ENCODE results near the gene TSPAN18.

Gene TSPAN18

DNA sequence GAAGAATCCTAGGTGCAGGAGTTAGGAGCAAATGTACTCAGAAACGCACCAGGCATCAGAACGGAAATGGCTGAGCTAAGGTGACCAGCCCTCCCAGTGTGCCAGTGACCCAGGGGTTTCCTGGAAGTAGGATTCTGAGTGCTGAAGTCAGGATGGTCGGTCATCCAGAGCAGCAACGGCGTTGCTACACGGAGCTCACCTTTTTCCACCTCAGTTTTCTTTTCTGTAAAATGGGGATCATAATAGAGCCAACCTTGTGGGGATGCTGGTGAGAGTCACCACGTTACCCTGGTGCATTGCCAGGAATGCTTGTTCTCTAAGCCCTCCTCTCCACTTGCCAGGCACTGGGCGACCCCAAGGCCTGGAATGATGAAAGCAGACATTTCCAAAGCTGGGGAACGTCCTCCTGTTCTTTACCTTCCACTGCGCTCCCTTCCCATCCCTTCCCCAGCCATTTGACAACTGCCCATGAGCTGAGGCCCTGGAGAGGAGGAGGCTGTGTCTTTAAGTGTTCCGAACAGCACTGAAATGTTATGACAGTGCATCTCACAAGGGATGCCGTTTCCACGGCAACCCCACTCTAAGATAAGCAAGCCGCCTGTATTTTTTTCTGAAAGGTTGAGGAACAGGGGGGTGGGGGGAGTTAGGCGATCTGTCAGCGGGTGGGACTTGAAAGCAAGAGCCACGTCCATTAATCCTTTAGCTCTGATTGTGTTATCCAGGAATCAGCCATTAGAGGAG, 66.8 kb downstream of the TSPAN18 start:
- no peak overlapping the region for H3K27ac ChIP-seq (ENCODE audit: low read length)

GRCh38 chr11:44795803-44796535, 69.2 kb downstream of the TSPAN18 start:
- Histone ChIP-seq H3K27me3 (ENCODE audit: low read depth, low read length) (no peaks in the 10 kb centered on the region), H3K4me3 (ENCODE audit: low read depth in 1 of 2, low read length in 2 of 2) (no peak overlapping the region), H3K27ac (ENCODE audit: low read length) (no peak overlapping the region), H3K9me3 (ENCODE audit: control insufficient read depth in 1 of 2, low read length in 2 of 2) (no peaks in the 10 kb centered on the region), H3K4me1 (ENCODE audit: control insufficient read depth in 1 of 2, insufficient read depth in 2 of 2, low read length in 2 of 2) (peaks cover 6 to 46% of the 10 kb centered on the region in 2 donors), H3K36me3 (ENCODE audit: control insufficient read depth in 1 of 2, insufficient read depth in 2 of 2, low read length in 2 of 2) (no peaks in the 10 kb centered on the region)

More for the DNA sequence above, 66.8 kb downstream of the TSPAN18 start:
- peaks cover 4 to 61% of the 10 kb centered on the region in 2 donors for H3K4me1 ChIP-seq (ENCODE audit: control insufficient read depth in 1 of 2, insufficient read depth in 2 of 2, low read length in 2 of 2)
- H3K27me3 ChIP-seq (ENCODE audit: low read depth, low read length) = no peaks in the 10 kb centered on the region
- no peaks in the 10 kb centered on the region for H3K9me3 ChIP-seq (ENCODE audit: control insufficient read depth in 1 of 2, low read length in 2 of 2)
- H3K36me3 ChIP-seq (ENCODE audit: control insufficient read depth in 1 of 2, insufficient read depth in 2 of 2, low read length in 2 of 2) = no peaks in the 10 kb centered on the region
- H3K4me3 ChIP-seq (ENCODE audit: low read depth in 1 of 2, low read length in 2 of 2) = no peak overlapping the region

DNA sequence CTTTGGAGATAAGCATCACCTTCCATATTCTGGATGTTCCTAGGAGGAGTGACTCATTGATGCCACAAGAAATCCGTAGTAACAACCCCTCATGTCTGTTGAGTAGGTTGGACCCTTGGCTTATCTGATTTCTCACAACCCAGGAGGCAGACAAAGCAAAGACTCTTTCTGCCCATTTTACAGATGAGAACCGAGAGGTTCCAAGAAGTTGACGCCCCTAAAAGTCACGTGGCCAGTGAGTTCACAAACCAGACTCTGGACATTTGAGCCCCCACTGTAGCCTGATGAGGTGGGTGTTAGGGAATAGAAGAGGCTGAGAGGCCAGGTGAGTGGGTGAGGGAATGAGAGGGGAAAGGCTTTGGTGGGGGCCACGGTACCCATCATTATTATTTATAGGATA, 70.3 kb downstream of the TSPAN18 start:
- Histone ChIP-seq H3K36me3 (ENCODE audit: control insufficient read depth in 1 of 2, insufficient read depth in 2 of 2, low read length in 2 of 2) (no peaks in the 10 kb centered on the region), H3K4me1 (ENCODE audit: control insufficient read depth in 1 of 2, insufficient read depth in 2 of 2, low read length in 2 of 2) (peaks cover 6 to 39% of the 10 kb centered on the region in 2 donors), H3K9me3 (ENCODE audit: control insufficient read depth in 1 of 2, low read length in 2 of 2) (no peaks in the 10 kb centered on the region), H3K4me3 (ENCODE audit: low read depth in 1 of 2, low read length in 2 of 2) (no peak overlapping the region), H3K27me3 (ENCODE audit: low read depth, low read length) (no peaks in the 10 kb centered on the region), H3K27ac (ENCODE audit: low read length) (no peak overlapping the region)

- Histone ChIP-seq H3K4me1 (ENCODE audit: control insufficient read depth in 1 of 2, insufficient read depth in 2 of 2, low read length in 2 of 2) (peaks cover 6 to 40% of the 10 kb centered on the region in 2 donors), H3K27me3 (ENCODE audit: low read depth, low read length) (no peaks in the 10 kb centered on the region), H3K9me3 (ENCODE audit: control insufficient read depth in 1 of 2, low read length in 2 of 2) (no peaks in the 10 kb centered on the region), H3K4me3 (ENCODE audit: low read depth in 1 of 2, low read length in 2 of 2) (no peak overlapping the region), H3K27ac (ENCODE audit: low read length) (no peak overlapping the region), H3K36me3 (ENCODE audit: control insufficient read depth in 1 of 2, insufficient read depth in 2 of 2, low read length in 2 of 2) (no peaks in the 10 kb centered on the region)
These were observed 71.3 kb downstream of the TSPAN18 start for GRCh38 chr11:44797886-44798606.

- no peak overlapping the region for H3K27ac ChIP-seq (ENCODE audit: low read length)
- no peak overlapping the region for H3K4me3 ChIP-seq (ENCODE audit: low read depth in 1 of 2, low read length in 2 of 2)
- H3K4me1 ChIP-seq (ENCODE audit: control insufficient read depth in 1 of 2, insufficient read depth in 2 of 2, low read length in 2 of 2) = peaks cover 6 to 37% of the 10 kb centered on the region in 2 donors
- H3K27me3 ChIP-seq (ENCODE audit: low read depth, low read length) = no peaks in the 10 kb centered on the region
- H3K9me3 ChIP-seq (ENCODE audit: control insufficient read depth in 1 of 2, low read length in 2 of 2) = no peaks in the 10 kb centered on the region
- H3K36me3 ChIP-seq (ENCODE audit: control insufficient read depth in 1 of 2, insufficient read depth in 2 of 2, low read length in 2 of 2) = no peaks in the 10 kb centered on the region
These were observed 71.8 kb downstream of the TSPAN18 start for GRCh38 chr11:44798607-44798972.

DNA sequence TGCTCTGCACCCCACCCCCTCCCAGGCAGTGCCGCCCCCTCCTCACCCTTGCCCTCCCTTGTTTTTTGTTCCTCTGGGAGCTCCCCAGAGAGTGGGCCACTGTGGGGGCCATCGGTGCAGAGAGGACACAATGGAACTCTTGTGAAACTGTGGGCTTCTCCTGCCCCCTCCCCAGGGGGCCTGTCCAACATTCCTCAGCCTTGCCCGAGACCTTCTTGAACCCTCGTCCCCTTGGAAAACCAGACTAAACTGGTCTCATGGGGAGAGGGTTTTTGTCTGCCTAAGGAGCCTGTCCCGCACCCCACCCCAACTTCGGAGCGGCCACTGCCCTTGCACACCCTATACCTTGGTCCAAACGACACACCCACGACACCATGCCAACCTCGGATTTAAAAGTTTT, 72.2 kb downstream of the TSPAN18 start:
- peaks cover 6 to 37% of the 10 kb centered on the region in 2 donors for H3K4me1 ChIP-seq (ENCODE audit: control insufficient read depth in 1 of 2, insufficient read depth in 2 of 2, low read length in 2 of 2)
- H3K4me3 ChIP-seq (ENCODE audit: low read depth in 1 of 2, low read length in 2 of 2) = no peak overlapping the region
- no peaks in the 10 kb centered on the region for H3K36me3 ChIP-seq (ENCODE audit: control insufficient read depth in 1 of 2, insufficient read depth in 2 of 2, low read length in 2 of 2)
- H3K9me3 ChIP-seq (ENCODE audit: control insufficient read depth in 1 of 2, low read length in 2 of 2) = no peaks in the 10 kb centered on the region
- H3K27me3 ChIP-seq (ENCODE audit: low read depth, low read length) = no peaks in the 10 kb centered on the region
- H3K27ac ChIP-seq (ENCODE audit: low read length) = no peak overlapping the region

- peaks cover 6 to 57% of the 10 kb centered on the region in 2 donors for H3K4me1 ChIP-seq (ENCODE audit: control insufficient read depth in 1 of 2, insufficient read depth in 2 of 2, low read length in 2 of 2)
- no peaks in the 10 kb centered on the region for H3K27me3 ChIP-seq (ENCODE audit: low read depth, low read length)
- H3K9me3 ChIP-seq (ENCODE audit: control insufficient read depth in 1 of 2, low read length in 2 of 2) = no peaks in the 10 kb centered on the region
- no peak overlapping the region for H3K27ac ChIP-seq (ENCODE audit: low read length)
- no peak overlapping the region for H3K4me3 ChIP-seq (ENCODE audit: low read depth in 1 of 2, low read length in 2 of 2)
- H3K36me3 ChIP-seq (ENCODE audit: control insufficient read depth in 1 of 2, insufficient read depth in 2 of 2, low read length in 2 of 2) = no peaks in the 10 kb centered on the region
These were observed 75.6 kb downstream of the TSPAN18 start for GRCh38 chr11:44802347-44802746.

DNA sequence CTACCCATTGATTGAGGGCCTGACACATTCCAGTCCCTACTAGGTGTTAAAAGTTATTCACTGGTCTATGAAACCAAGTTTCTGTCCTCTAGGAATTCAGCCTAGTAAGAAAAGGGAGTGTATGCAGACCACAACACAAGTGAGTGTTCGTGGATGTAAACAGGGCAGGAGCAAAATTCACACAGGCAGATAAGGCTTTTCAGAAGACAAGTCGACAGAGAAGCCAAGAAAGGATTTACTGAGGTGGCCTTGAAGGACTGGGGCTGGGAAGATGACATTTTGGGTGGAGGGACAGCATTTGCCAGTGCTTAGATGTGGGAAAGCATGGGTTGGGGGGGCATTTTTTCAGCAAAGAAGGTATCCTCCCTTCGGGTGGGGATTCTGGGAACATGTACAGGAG, 76.2 kb downstream of the TSPAN18 start:
- H3K27ac ChIP-seq (ENCODE audit: low read length) = no peak overlapping the region
- H3K4me3 ChIP-seq (ENCODE audit: low read depth in 1 of 2, low read length in 2 of 2) = no peak overlapping the region
- H3K4me1 ChIP-seq (ENCODE audit: control insufficient read depth in 1 of 2, insufficient read depth in 2 of 2, low read length in 2 of 2) = peaks cover 6 to 58% of the 10 kb centered on the region in 2 donors
- no peaks in the 10 kb centered on the region for H3K9me3 ChIP-seq (ENCODE audit: control insufficient read depth in 1 of 2, low read length in 2 of 2)
- H3K27me3 ChIP-seq (ENCODE audit: low read depth, low read length) = no peaks in the 10 kb centered on the region
- H3K36me3 ChIP-seq (ENCODE audit: control insufficient read depth in 1 of 2, insufficient read depth in 2 of 2, low read length in 2 of 2) = no peaks in the 10 kb centered on the region

- H3K9me3 ChIP-seq (ENCODE audit: control insufficient read depth in 1 of 2, low read length in 2 of 2) = no peaks in the 10 kb centered on the region
- peaks cover 0 to 52% of the 10 kb centered on the region in 2 donors for H3K4me1 ChIP-seq (ENCODE audit: control insufficient read depth in 1 of 2, insufficient read depth in 2 of 2, low read length in 2 of 2)
- H3K36me3 ChIP-seq (ENCODE audit: control insufficient read depth in 1 of 2, insufficient read depth in 2 of 2, low read length in 2 of 2) = no peaks in the 10 kb centered on the region
- H3K27me3 ChIP-seq (ENCODE audit: low read depth, low read length) = no peaks in the 10 kb centered on the region
- peak overlapping the region in 1 of 2 donors; percentile 31 for H3K4me3 ChIP-seq (ENCODE audit: low read depth in 1 of 2, low read length in 2 of 2)
- peak overlapping the region; percentile 46 for H3K27ac ChIP-seq (ENCODE audit: low read length)
These were observed 78.0 kb downstream of the TSPAN18 start for GRCh38 chr11:44804449-44805437.

DNA sequence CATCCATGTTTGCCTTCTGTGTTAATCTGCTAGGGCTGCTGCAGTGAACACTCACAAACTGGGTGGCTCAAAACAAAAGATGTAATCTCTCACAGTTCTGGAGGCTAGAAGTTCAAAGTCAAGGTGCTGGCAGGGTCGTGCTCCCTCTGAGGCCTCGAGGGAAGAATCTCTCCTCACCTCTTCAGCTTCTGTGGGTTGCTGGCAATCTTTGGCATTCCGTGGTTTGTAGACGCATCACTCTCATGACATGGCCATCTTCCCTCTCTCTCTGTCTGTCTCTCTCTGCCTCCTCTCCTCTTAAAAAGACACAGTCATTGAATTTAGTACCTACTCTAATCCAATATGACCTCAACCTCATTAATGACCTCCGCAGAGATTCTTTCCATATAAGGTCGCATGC, 78.8 kb downstream of the TSPAN18 start:
- Histone ChIP-seq H3K36me3 (ENCODE audit: control insufficient read depth in 1 of 2, insufficient read depth in 2 of 2, low read length in 2 of 2) (no peaks in the 10 kb centered on the region), H3K27ac (ENCODE audit: low read length) (no peak overlapping the region), H3K9me3 (ENCODE audit: control insufficient read depth in 1 of 2, low read length in 2 of 2) (no peaks in the 10 kb centered on the region), H3K4me3 (ENCODE audit: low read depth in 1 of 2, low read length in 2 of 2) (no peak overlapping the region), H3K27me3 (ENCODE audit: low read depth, low read length) (no peaks in the 10 kb centered on the region), H3K4me1 (ENCODE audit: control insufficient read depth in 1 of 2, insufficient read depth in 2 of 2, low read length in 2 of 2) (peaks cover 0 to 47% of the 10 kb centered on the region in 2 donors)
